MM.1S (cell line): ENCODE data around the gene MSH4.

ENCODE experiments used
- CTCF ChIP-seq: fragments of 300-600 bp; sonication (generic); IDR thresholded peaks from 2 replicates; pipeline ENCODE4 v1.5.1; 2016; ENCODE audit warnings: antibody characterized with exemption, low read length, mixed read lengths
- EZH2 ChIP-seq: fragments of 300-600 bp; sonication (generic); optimal IDR thresholded peaks from 2 replicates; pipeline ENCODE3; 2017; ENCODE audit warnings: low read depth, mild to moderate bottlenecking, antibody characterized with exemption, low read length, mixed read lengths

- TF ChIP-seq CTCF (no peak), EZH2 (no peak)
Measured at GRCh38 chr1:75797273-75797588, 549 bp downstream of the MSH4 start.
